Measurements from ENCODE around the gene ARRDC4.

Gene ARRDC4, protein sequence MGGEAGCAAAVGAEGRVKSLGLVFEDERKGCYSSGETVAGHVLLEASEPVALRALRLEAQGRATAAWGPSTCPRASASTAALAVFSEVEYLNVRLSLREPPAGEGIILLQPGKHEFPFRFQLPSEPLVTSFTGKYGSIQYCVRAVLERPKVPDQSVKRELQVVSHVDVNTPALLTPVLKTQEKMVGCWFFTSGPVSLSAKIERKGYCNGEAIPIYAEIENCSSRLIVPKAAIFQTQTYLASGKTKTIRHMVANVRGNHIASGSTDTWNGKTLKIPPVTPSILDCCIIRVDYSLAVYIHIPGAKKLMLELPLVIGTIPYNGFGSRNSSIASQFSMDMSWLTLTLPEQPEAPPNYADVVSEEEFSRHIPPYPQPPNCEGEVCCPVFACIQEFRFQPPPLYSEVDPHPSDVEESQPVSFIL

GRCh38 chr15:97960364-97961066, at the start of gene ARRDC4:
TSS of gene ARRDC4 (plus strand) at chr15:97960703. CDS start at chr15:97960862, 159 bp downstream.
- DNase-seq: peak; percentile 93 to 100 (median 100)

DNA sequence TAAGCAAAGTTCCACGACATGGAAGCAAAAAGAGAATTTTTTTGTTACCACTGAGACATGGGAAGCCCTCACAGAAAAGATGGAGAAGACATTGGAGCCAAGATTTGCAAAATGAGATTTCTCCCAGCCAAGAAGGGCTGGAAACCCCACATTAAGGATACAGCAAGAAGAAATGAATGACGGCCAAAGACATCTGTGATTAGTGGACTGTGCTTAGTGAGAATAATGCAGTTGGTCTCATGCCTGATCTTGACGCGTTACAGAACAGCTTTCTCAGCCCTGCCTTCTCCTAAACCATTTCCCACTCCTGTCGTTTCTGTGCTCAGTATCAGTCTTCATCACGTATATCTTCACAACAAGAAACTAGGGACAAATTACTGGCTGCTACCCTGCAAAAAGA, 45.8 kb upstream of the ARRDC4 start:
- DNase-seq: no peak

DNA sequence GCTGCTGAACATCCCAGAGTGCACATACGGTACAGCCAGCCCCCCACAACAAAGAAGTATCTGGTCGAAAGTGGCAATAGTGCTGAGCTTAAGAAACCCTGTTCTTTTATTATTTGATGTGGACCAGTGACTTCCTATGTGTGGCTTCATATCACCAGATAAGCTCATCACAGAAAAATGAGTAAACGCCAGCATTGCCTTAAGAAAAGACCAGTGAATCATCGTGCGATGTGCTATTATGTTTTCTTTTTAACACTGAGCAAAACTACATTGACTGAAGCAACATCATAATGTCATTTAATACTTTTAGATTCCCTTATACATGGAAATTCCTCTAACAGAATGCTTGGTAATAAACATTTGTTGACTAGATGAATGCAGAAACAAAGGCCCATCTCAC, 45.2 kb upstream of the ARRDC4 start:
- DNase-seq: no peak

DNA sequence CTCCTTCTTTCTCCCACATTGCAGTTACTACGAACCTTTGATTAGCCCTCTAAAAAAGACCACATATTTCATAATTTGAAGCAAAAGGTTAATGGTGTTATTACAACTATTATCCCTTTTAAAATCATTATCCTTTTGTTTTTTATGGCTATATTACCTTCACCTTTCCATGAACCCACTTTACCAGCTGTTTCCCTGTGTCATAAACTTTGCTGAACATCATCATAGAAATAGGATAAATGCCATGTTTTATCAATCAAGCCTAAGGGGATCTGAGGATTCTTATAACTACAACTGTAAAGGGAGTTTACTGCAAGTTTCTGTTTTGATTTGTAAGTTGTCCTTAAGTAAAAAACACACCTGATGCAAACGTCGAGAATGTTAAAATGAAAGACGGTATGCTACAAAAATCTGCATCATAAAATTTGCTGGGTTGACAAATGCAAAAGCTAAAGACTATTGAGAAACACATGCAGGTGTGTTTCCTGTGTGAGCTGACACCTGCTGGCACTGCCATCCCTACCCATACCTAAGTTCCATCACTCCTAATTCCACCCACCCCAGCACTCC, 39.1 kb upstream of the ARRDC4 start:
- DNase-seq: no peak

DNA sequence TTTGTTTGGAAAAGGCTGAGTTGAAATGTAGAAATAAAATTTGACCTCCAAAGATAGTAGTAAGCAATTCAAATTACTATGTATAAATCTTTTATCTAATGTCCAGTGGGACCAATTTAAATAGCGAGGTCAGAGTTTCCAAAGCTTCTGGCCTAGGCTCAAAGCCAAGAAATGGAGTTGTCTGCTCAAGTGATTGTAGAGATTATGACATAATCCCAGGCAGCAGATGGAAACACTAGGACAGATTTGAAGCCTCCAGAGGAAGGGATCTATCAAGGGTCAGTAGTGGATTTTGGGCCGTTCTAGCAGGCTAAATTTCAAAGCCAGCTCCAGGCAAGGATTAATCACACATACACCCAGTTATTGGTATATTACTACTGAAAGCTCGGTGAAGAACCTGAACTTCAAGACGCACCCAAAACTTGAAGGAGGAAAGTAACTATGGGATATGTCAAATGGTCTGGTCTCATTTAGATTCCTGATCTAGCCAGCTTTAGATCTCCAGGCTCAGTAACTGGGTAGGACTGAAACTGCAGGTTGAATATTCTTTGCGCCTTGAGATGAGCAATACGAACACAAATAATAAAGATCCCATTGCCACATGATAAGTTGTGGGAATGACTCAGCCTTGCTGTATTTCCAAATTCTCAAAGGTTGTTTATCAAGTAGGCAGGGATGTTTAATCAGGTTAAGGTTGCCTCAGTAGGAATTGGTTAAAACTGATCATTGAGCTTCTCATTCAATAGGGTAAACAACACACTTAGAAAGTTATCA, 30.9 kb upstream of the ARRDC4 start:
- DNase-seq: no peak

GRCh38 chr15:97930230-97930629, 30.3 kb upstream of the ARRDC4 start:
- DNase-seq: no peak

GRCh38 chr15:97931314-97931713, 29.2 kb upstream of the ARRDC4 start:
- DNase-seq: no peak

DNA sequence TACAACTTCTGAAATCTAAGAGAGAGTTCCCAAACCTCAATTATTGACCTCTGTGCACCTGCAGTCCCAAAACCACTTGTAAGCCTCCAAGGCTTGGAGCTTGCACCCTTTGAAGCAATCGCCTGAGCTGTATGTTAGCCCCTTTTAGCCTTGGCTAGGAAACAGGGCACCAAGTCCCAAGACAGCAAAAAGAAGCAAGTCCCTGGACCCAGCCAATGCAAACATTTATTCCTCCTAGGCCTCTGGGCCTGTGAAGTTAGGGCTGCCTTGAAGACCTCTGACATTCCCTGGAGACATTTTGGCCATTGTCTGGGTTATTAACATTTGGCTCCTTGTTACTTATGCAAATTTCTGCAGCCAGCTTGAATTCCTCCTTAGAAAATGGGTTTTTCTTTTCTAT, 26.9 kb upstream of the ARRDC4 start:
- DNase-seq: no peak

GRCh38 chr15:97940993-97941392, 19.5 kb upstream of the ARRDC4 start:
- DNase-seq: no peak

- no peak for DNase-seq
Observed at GRCh38 chr15:97941572-97941971, 18.9 kb upstream of the ARRDC4 start.

GRCh38 chr15:97944724-97945123, 15.8 kb upstream of the ARRDC4 start:
- no peak for DNase-seq

GRCh38 chr15:97947465-97948260, 12.8 kb upstream of the ARRDC4 start:
- no peak for DNase-seq

GRCh38 chr15:97953254-97953653, 7.2 kb upstream of the ARRDC4 start:
- no peak for DNase-seq

GRCh38 chr15:97953748-97954147, 6.8 kb upstream of the ARRDC4 start:
- DNase-seq: no peak

GRCh38 chr15:97955035-97955434, 5.5 kb upstream of the ARRDC4 start:
- DNase-seq: no peak

- no peak for DNase-seq
Observed at GRCh38 chr15:97955529-97955928, 5.0 kb upstream of the ARRDC4 start.

- DNase-seq: peak in 1 of 51 donors; percentile 51
Observed at GRCh38 chr15:97959724-97960363, 659 bp upstream of the ARRDC4 start.

DNA sequence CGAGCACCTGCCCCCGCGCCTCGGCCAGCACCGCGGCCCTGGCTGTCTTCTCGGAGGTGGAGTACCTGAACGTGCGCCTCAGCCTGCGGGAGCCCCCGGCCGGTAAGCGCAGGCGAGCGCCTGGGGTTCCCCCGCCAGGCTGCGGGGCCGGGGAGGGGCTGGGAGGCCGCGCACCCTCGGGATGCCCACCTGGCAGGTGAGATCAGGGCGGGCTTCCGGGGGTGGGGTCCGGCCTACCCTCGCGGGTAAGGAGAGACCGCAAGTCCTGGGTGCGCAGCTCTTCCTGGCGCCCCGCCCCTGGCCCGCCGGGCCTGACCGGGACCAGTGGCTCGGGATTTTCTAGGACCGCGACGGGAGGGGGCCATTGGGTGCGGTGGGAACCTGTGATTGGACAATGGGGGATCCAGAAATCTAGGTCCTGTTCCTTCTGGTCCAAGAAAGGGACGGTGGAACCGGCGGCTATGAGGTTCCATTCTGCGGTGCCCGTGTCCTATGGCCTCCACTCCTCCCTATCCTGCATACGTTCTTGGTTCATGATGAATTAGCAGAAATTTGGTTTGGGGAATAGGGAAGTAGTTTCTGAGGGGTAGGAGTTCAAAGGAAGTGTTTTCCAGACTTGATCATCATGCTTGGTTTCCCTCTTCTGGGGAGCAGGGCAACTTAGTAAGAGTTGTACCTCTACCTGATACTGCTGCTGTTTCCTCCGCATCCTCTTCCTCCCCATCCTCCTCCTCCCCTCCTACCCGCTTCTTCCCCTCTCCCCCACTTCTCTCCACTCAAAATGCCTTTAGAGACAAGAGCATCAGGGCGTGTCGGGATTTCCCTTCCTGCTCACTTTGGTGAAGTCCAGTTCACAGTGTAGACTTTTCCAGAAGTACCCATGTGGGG, 808 bp downstream of the ARRDC4 start:
- DNase-seq: peak in 19 of 51 donors; percentile 3 to 54 (median 31)

DNA sequence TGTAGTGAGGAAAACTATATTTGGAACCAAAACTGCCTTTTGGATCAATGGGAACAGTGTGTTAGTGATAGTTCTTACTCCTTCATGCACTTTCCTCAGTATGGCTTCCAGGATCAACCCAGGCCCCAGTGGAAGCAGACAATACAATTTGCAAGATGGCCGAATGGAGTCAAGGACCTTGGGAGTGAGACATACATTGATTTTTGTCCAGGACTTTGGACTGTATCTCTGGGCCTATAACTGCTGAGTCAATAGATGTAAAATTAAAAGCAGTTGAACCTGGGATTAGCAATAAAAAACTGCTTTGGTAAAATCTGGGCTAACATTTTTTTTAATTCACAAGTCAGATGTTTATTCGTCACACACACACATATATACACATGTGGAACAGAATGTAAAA, 1.8 kb downstream of the ARRDC4 start:
- DNase-seq: no peak
